PC-3 (cell line): Measurements from ENCODE around the gene IGIP.

Experiments used
- CTCF ChIP-seq: fragments of 300-600 bp; sonication (generic); conservative IDR thresholded peaks from 2 replicates; pipeline ENCODE4 v1.5.1; 2017; ENCODE audit warnings: antibody characterized with exemption, low read depth, mild to moderate bottlenecking, low read length
- EZH2 ChIP-seq: fragments of 300-600 bp; sonication (generic); IDR thresholded peaks from one replicate; pipeline ENCODE4 v1.6.1; 2017; ENCODE audit warnings: antibody characterized with exemption, mild to moderate bottlenecking, low read length; ENCODE audit not compliant: unreplicated experiment
- EZH2phosphoT487 ChIP-seq: fragments of 300-600 bp; sonication (generic); IDR thresholded peaks from 2 replicates; pipeline ENCODE4 v1.6.1; 2018; ENCODE audit warnings: mild to moderate bottlenecking, antibody characterized with exemption, low read length, borderline replicate concordance

DNA sequence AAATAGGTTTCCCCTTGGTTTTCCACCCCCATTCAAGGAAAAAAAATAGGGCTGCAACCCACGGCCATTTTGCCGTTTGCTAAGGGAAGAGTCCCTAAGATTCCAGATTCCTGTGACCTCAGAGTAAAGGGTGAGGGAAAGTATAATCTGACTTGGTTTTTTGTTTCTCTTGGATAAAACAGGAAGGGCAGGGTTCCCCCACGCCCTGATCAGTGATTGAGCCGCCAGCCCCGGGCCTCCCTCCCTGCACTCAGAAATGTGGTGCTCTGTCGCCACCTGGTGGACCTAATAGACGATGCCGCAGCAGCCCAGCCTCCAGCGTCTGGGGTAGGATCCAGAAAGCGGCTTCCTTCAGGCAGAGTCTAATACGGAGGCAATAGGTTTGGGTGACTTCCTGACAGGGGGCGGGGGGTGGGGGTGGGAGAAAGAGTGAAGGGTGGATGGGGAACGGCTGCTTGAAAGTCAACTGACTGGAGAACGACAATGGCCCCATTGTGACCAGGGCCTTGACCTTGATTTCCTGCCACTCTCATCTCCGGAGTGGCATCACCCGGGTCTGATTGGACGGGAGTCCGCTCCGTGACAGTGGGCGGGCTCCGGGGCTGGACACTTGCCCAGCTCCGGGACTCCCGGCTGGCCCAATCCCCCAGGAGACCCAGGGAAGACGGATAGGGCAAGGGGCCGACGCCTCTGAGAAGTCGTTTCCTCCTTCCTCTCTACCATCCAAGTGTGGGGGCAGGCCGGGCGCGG is 31.5 kb downstream of the IGIP start:
- TF ChIP-seq CTCF (peak; percentile 90), EZH2phosphoT487 (no peak), EZH2 (no peak)
